Right renal cortex interstitium (tissue), 3 donors: ENCODE results near the gene FERD3L. TPM values are rescaled to one million over a fixed set of nuclear protein-coding genes. Genes with fewer than 3 reads are reported as not detected.

ENCODE experiments used
- DNase-seq, 3 donors: peaks; one replicate each; pipeline ENCODE4 v3.0.0-alpha.2; 2013; ENCODE audit warnings: low read depth in 3 of 3, low spot score in 2 of 3
- polyA plus RNA-seq, 3 donors: library from polyadenylated mRNA; unstranded; fragments of 120-200 nt; gene quantifications; one replicate each; pipeline ENCODE4 v1.2.1, GENCODE V29; 2013; ENCODE audit not compliant: insufficient read length in 3 of 3

The FERD3L gene
- polyA plus RNA-seq, 3 donors: not detected

DNA sequence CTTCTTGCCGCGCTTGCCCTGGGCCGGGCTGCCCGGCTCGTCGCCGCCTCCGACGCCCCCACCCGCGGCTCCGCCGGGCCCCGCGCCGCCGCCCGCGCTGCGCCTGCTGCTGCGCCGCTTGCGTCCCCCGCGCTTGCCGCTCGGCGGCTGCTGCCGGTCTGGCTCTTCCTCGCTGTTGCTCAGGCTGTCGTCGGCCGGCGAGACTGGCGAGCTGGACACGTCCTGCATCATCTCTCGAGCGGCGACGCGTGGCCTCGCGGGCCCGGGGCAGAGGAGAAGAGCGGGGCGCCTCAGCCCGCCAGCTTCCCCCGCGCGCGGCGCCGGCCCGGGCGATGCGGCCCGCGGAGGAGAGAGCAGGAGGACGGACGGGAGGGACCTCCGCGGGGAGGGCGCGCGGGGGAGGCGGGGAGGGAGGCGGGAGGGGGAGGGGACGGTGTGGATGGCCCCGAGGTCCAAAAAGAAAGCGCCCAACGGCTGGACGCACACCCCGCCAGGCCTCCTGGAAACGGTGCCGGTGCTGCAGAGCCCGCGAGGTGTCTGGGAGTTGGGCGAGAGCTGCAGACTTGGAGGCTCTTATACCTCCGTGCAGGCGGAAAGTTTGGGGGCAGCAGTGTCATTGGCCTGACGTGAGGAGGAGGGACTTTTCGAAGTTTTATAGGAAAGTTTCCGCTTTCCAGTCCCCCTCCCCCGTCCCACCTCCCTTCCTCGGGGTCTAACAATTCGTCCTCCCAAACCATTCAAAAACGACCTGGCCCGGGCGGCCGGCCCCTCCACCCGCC, 27.9 kb downstream of the FERD3L start, which contains the start of gene TWIST1:
Gene TWIST1 (minus strand): TSS at position 546 of the 779 bp plus-strand sequence. CDS start 315 bp downstream, at position 231.
- DNase-seq: peak in 1 of 3 donors; percentile 67

- DNase-seq: no peak
Observed at GRCh38 chr7:19116121-19117090, 28.8 kb downstream of the FERD3L start.

- DNase-seq: no peak
Observed at GRCh38 chr7:19114551-19114855, 30.7 kb downstream of the FERD3L start.

- DNase-seq: no peak
Observed at GRCh38 chr7:19113855-19114550, 31.2 kb downstream of the FERD3L start.

- DNase-seq: no peak
Observed at GRCh38 chr7:19113002-19113350, 32.2 kb downstream of the FERD3L start.

DNA sequence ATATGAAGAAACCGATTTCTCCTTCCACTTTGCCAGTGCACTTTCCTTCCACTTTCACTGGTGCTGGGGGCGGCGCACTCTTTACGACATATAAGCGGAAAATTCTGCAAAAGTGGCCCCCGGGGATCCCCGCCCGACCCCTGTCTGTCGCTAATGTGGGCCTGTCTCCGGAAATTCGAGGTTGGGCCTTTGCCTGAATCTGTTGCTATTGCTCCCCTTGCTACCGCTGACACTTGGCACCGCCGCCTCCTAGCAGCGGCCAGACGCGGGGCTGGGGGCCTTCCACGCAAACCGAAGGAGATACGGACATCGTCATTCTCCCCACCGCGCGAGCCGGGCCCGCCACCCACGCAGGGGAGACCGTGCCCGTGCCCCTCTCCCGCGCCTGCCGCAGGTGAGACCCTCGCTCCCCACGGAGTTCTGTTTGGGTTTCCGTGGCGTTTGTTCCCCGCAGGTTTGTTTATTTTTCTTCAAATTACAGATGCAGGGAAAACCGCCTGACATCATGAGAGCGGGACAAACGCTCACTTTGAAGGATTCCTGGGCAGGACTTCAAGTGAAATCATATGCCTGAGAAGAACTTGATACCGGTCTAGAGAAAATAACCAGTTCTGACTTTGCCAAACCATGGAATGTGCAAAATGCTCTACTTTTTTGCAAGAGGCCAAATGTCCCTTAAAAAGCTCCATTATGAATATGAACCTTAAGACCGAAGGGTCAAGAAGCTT, 32.8 kb downstream of the FERD3L start:
- no peak for DNase-seq

DNA sequence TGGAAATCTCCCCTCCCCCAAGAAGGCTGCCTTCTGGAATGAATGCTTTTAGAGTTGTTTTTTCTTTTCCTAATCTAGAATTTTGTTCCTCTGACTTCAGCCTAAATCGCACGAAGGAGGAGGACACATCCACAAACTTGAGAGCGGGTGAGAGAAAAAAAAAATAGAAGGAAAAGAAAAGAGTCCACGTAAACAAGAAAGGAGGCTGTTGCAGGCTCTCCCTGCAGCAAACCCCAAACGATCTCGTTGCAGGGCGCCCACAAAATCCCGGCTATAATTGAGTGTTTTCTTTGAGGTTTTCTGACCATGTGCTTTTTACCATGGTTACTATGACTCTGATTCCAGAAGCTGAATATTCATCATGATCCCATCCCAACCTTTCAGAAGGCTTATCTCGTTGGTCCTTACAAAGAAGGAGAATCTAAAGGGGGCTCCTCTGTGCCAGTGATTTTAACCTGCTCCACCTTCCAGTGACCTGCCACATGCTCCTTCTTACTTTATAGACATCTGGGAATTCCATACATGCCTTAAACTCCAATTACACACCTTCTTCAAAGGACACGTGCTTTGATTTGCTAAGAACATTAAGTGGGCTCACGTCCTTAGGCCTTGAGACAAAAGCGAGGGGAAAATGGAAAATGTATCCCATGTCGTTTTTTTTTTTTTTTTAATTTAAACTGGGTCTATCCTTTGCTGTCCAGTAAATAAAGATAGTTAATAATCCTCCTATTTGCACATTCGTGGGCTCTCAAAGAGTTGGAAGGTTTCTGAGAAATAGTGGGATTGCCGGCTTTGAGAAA, 33.5 kb downstream of the FERD3L start:
- DNase-seq: no peak

DNA sequence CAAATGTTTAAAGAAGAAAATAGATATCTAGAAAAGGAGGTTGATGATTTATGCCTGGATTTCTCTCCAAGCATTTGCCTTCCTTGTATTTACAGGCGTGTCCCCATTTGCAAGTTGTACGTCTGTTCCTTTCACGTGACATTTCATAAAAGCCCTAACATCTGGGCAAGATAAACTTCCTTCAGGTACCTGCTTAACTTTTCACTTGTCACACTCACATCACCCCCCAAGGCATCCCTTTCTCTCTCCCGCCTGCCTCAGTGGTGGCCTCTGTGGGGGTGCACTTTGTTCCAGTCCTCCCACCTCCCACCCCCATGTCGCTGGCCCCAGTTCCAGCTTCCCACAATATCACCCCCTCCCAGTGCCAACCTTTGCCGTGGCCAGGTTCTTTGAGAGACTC, 34.4 kb downstream of the FERD3L start:
- no peak for DNase-seq

DNA sequence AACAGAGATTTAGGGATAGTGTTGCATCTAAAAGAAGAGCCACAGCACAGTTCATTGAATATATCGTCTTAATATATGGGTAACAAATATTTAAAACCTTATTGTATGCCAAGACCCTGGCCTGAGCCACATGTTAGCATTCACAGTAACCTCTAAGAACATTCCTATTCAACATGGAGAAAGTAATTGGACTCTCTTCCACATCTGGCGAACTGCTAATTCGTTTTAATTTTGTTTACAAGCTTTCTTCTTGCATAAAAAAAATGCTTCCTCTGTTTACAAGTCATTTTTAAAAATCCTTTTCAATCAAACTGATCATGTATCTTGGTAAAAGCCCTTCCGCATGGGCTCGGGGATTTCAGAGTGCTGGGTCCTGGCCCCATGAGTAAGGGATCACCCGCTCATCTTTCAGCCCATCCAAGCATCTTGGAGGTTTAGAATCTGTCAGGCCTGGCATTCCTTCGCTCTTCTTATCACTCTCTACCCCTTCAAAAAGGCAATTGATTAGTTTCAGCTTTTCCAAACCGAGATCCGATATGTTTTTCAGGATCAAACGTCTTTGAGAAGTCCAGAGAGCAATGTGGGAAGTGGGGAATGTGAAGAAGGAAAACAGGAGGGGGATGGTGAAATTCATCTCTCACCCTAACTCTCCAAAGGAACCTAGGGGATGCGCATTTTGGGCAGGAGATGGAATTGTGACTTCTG, 35.0 kb downstream of the FERD3L start:
- DNase-seq: no peak

DNA sequence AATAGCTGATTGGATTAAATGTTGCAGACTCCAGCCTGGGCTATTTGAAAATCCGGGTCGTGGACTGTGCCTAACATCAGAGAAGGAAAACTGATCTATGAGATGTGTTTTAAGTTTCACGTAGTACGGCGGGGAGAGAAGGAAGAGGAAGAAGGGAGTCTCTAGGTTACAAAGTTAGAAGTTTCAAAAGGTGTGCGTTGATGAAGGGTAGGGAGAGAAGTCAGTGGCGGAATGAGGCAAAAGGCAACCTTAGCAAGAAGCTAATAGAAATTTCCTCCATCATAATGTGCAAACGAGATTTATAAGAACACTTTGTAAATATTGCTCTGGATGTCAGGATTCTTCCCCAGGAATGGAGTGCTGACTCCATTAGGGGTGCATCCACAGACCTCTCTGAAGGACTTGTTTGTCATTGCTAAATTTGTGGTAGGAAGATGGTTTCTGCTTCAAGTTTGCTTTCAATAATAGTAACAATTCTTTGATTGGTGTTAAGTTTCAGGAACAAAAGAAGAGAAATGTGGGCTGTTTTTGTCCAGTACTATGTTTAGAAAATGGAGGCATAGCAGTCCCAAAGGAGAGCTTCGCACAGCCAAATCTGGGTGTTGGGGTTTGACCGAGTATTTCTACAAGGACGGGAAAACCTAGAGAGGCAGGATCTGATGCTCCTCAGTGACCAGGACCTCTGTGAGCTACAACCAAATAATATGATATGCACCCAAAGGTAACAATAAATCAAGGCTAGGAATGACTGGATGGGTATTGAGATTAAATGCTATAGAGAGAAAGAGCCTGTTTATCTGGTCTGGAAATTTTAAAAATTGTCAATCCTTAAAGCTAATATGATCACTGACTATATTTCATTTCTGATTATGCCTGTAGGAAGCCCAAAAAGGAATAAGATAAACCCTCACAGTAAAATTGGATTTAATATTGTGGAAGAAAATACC, 35.9 kb downstream of the FERD3L start:
- DNase-seq: no peak

- no peak for DNase-seq
Observed at GRCh38 chr7:19107356-19108146, 37.7 kb downstream of the FERD3L start.

- no peak for DNase-seq
Observed at GRCh38 chr7:19107081-19107355, 38.2 kb downstream of the FERD3L start.

- DNase-seq: no peak
Observed at GRCh38 chr7:19106241-19107080, 38.8 kb downstream of the FERD3L start.

- DNase-seq: no peak
Observed at GRCh38 chr7:19105546-19105945, 39.7 kb downstream of the FERD3L start.

GRCh38 chr7:19104811-19105210, 40.4 kb downstream of the FERD3L start:
- no peak for DNase-seq

DNA sequence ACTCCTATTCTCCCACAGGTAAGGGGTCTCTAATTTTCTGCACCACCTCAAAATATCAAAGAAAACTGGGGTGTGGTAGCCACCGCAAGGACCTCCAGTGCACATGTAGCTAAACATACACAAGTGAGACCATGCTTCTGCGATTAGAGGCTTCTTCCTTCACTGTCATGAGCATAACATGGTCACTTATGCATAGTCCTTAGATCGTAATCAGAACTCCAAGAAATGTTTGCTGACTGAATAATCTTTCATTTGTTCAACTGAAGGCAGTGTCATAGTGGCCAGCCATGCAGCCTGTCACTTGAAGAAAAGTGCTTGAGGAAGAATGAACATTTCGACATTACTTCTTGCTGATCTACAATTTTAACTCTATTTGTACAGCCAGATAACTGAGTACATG, 42.3 kb downstream of the FERD3L start:
- no peak for DNase-seq

GRCh38 chr7:19101909-19102308, 43.3 kb downstream of the FERD3L start:
- DNase-seq: no peak
